Measurements from ENCODE around the gene VEZT.
A peak's percentile ranks its signal among the peaks of the same experiment; 100 is the strongest.

VEZT gene, protein sequence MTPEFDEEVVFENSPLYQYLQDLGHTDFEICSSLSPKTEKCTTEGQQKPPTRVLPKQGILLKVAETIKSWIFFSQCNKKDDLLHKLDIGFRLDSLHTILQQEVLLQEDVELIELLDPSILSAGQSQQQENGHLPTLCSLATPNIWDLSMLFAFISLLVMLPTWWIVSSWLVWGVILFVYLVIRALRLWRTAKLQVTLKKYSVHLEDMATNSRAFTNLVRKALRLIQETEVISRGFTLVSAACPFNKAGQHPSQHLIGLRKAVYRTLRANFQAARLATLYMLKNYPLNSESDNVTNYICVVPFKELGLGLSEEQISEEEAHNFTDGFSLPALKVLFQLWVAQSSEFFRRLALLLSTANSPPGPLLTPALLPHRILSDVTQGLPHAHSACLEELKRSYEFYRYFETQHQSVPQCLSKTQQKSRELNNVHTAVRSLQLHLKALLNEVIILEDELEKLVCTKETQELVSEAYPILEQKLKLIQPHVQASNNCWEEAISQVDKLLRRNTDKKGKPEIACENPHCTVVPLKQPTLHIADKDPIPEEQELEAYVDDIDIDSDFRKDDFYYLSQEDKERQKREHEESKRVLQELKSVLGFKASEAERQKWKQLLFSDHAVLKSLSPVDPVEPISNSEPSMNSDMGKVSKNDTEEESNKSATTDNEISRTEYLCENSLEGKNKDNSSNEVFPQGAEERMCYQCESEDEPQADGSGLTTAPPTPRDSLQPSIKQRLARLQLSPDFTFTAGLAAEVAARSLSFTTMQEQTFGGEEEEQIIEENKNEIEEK

DNA sequence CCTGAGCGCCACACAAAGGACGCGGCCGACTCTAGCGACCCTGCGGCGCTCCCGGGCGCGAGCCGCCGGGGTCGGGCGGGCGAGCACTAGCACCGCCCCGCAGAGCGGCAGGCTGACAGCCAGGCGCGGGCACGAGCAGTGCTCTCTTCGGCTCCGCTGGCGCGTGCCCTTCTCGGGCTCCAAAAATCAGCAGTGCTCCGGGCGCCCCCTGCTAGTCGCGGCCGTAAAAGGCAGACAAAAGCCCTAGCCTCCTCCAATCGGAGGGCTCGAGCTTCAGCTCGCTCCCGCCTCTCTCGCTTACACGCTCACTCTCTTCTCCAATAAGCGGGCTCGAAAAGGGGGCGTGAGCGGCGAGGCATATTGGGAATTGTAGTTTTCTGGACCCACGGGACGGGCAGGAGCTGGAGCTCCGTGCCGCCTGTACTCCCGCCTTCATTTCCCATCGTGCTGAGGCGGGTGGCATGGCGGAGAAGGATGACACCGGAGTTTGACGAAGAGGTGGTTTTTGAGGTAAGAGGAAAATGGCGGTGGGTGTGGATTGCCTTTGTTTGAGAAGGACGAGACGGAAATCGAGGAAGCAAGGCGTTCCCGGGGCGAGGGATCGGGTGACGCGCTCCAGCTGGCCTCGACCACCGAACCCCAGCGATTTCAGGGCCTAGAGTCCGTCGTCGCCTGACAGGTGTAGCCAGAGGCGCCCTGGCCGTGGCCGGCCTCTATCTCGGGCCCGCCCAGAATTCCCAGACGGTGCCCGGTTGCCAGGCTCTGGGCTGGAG lies at the start of gene VEZT, which contains the start of gene FGD6:
Gene VEZT (plus strand): TSS at position 431 of the 773 bp plus-strand sequence. CDS start 44 bp downstream, at position 475.
Gene FGD6 (minus strand): TSS at position 91 of the 773 bp plus-strand sequence. CDS start 227 bp downstream, outside the sequence.
- Histone ChIP-seq H4K20me1 (ENCODE audit: insufficient read depth) (no peaks in the 10 kb centered on the region), H2AFZ (ENCODE audit: low read depth) (peak within 1 kb of the TSS; percentile 90), H3K27ac (peak within 1 kb of the TSS; percentile 79), H3K4me3 (IDR thresholded peaks at IDR 0.05; ENCODE audit: insufficient read depth, low read depth, low read length) (peak within 1 kb of the TSS; percentile 24), H3K9ac (peak within 1 kb of the TSS; percentile 88), H3K27me3 (ENCODE audit: insufficient read depth, low read depth) (no peaks in the 10 kb centered on the region), H3K4me1 (ENCODE audit: low read depth, poor library complexity, severe bottlenecking) (peaks cover 28% of the 10 kb centered on the region), H3K36me3 (ENCODE audit: insufficient read depth) (no peaks in the 10 kb centered on the region), H3K79me2 (ENCODE audit: insufficient read depth, low read depth) (peaks cover 48% of the 10 kb centered on the region), H3K4me2 (peak within 1 kb of the TSS; percentile 88)
- TF ChIP-seq CTCF (conservative IDR thresholded peaks at IDR 0.05; ENCODE audit: low read depth, low read length) = peak; percentile 38

DNA sequence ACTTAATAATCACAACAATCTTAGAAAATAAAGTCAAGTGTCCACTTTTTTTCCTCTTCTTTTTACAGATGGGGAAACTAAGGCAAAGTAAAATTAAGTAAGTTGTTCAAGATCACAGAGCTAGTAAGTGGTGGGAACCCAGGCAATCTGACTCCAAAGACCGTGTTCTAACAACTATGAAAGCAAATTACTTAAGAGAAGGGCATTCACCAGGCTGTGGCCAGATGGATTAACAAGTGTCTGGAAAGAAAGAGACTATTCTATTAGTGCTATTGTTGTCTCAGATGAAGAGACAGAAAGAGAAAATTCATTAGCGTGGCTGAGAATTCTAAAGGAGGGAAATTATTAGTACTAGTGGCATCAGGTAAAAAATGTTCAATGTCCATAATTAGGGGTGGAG lies 48.9 kb upstream of the VEZT start:
- H3K4me3 ChIP-seq (IDR thresholded peaks at IDR 0.05; ENCODE audit: insufficient read depth, low read depth, low read length) = no peak overlapping the region
- no peaks in the 10 kb centered on the region for H3K4me1 ChIP-seq (ENCODE audit: low read depth, poor library complexity, severe bottlenecking)
- no peak overlapping the region for H3K9ac ChIP-seq
- no peaks in the 10 kb centered on the region for H4K20me1 ChIP-seq (ENCODE audit: insufficient read depth)
- no peak overlapping the region for H2AFZ ChIP-seq (ENCODE audit: low read depth)
- no peak for TF ChIP-seq CTCF (conservative IDR thresholded peaks at IDR 0.05; ENCODE audit: low read depth, low read length)
- H3K27me3 ChIP-seq (ENCODE audit: insufficient read depth, low read depth) = no peaks in the 10 kb centered on the region
- H3K27ac ChIP-seq = no peak overlapping the region
- no peak overlapping the region for H3K4me2 ChIP-seq
- H3K36me3 ChIP-seq (ENCODE audit: insufficient read depth) = no peaks in the 10 kb centered on the region
- H3K79me2 ChIP-seq (ENCODE audit: insufficient read depth, low read depth) = no peaks in the 10 kb centered on the region

DNA sequence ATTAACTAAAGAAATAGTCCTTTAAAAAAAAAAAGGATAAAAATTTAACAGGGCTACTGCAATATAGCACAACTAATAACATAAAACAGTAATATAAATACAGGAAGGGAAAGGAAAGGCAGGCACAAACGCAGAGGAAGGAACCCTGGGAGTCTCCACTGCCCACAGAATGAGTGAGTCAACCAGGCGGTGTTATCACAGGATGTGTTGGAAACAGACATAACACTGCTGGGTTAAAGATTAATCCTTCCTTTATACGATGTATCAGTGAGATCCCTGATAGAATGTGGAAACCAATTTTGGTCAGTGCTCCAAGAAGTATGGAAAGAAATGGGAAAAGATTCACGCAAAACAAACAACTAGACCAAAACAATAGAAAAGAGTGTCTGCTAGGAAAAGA lies 48.2 kb upstream of the VEZT start:
- TF ChIP-seq CTCF (conservative IDR thresholded peaks at IDR 0.05; ENCODE audit: low read depth, low read length) = no peak
- H2AFZ ChIP-seq (ENCODE audit: low read depth) = no peak overlapping the region
- H3K9ac ChIP-seq = no peak overlapping the region

More for the DNA sequence above, 48.2 kb upstream of the VEZT start:
- no peaks in the 10 kb centered on the region for H3K4me1 ChIP-seq (ENCODE audit: low read depth, poor library complexity, severe bottlenecking)
- H3K4me2 ChIP-seq = no peak overlapping the region
- H3K79me2 ChIP-seq (ENCODE audit: insufficient read depth, low read depth) = no peaks in the 10 kb centered on the region
- no peak overlapping the region for H3K4me3 ChIP-seq (IDR thresholded peaks at IDR 0.05; ENCODE audit: insufficient read depth, low read depth, low read length)
- H3K36me3 ChIP-seq (ENCODE audit: insufficient read depth) = no peaks in the 10 kb centered on the region
- no peaks in the 10 kb centered on the region for H4K20me1 ChIP-seq (ENCODE audit: insufficient read depth)
- H3K27ac ChIP-seq = no peak overlapping the region
- no peaks in the 10 kb centered on the region for H3K27me3 ChIP-seq (ENCODE audit: insufficient read depth, low read depth)
